ENCODE measurements around the gene ZCCHC14.

DNA sequence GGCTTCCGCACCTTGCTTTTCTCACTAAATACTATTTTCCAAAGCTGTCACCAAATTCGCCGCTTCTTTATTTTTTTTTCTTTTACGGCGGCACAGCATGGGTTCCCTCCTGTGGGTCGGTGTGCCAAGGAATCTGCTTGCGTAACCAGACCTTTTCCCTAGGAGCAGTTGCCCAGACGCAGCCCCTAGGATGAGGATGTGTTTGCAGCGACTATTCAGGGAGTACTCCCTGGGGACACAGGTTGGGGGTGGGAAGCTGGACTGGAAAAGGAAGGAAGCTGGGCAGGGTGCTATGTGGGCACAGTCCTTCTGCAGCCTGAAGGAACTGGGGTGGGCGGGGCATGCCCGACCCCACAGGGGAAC lies 49.0 kb upstream of the ZCCHC14 start:
- no peak for TF ChIP-seq POLR2AphosphoS5 (IDR thresholded peaks at IDR 0.05)
- TF ChIP-seq, protein P1, sequence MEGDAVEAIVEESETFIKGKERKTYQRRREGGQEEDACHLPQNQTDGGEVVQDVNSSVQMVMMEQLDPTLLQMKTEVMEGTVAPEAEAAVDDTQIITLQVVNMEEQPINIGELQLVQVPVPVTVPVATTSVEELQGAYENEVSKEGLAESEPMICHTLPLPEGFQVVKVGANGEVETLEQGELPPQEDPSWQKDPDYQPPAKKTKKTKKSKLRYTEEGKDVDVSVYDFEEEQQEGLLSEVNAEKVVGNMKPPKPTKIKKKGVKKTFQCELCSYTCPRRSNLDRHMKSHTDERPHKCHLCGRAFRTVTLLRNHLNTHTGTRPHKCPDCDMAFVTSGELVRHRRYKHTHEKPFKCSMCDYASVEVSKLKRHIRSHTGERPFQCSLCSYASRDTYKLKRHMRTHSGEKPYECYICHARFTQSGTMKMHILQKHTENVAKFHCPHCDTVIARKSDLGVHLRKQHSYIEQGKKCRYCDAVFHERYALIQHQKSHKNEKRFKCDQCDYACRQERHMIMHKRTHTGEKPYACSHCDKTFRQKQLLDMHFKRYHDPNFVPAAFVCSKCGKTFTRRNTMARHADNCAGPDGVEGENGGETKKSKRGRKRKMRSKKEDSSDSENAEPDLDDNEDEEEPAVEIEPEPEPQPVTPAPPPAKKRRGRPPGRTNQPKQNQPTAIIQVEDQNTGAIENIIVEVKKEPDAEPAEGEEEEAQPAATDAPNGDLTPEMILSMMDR (IDR thresholded peaks at IDR 0.05), result no peak

All from esophagus muscularis mucosa (tissue), 3 donors.